Endometrium (tissue), 2 donors: Measurements from ENCODE around the gene TLNRD1.

ENCODE experiments used
- FAIRE-seq: peaks from 2 replicates; lab custom pipeline; 2012; peaks lifted over from hg19 to GRCh38; lab: Jason Lieb, UNC
- donor health status: control.
- donor health status: control.

TLNRD1 gene

GRCh38 chr15:81002331-81003096, 1.8 kb downstream of the TLNRD1 start:
- no peak for FAIRE-seq

GRCh38 chr15:81003097-81003350, 2.3 kb downstream of the TLNRD1 start:
- FAIRE-seq = no peak

- no peak for FAIRE-seq
Measured at GRCh38 chr15:81006124-81006523, 5.4 kb downstream of the TLNRD1 start.

GRCh38 chr15:81007428-81008064, 6.8 kb downstream of the TLNRD1 start:
- FAIRE-seq = no peak

GRCh38 chr15:81008312-81008711, 7.6 kb downstream of the TLNRD1 start:
- FAIRE-seq = no peak

- FAIRE-seq = no peak
Measured at GRCh38 chr15:81010086-81010485, 9.4 kb downstream of the TLNRD1 start.

GRCh38 chr15:81011593-81011992, 10.9 kb downstream of the TLNRD1 start:
- FAIRE-seq = no peak

- no peak for FAIRE-seq
Measured at GRCh38 chr15:81012588-81012987, 11.9 kb downstream of the TLNRD1 start.

- FAIRE-seq = no peak
Measured at GRCh38 chr15:81013396-81013929, 12.7 kb downstream of the TLNRD1 start.

- no peak for FAIRE-seq
Measured at GRCh38 chr15:81014446-81015093, 13.8 kb downstream of the TLNRD1 start.

- no peak for FAIRE-seq
Measured at GRCh38 chr15:81015621-81016488, 15.1 kb downstream of the TLNRD1 start.

- FAIRE-seq = no peak
Measured at GRCh38 chr15:81016489-81017068, 15.9 kb downstream of the TLNRD1 start.

- no peak for FAIRE-seq
Measured at GRCh38 chr15:81018197-81018596, 17.5 kb downstream of the TLNRD1 start.

GRCh38 chr15:81021321-81021720, 20.6 kb downstream of the TLNRD1 start:
- no peak for FAIRE-seq

GRCh38 chr15:81023483-81024264, 23.0 kb downstream of the TLNRD1 start:
- FAIRE-seq = no peak

GRCh38 chr15:81024265-81024872, 23.6 kb downstream of the TLNRD1 start:
- FAIRE-seq = no peak

- FAIRE-seq = no peak
Measured at GRCh38 chr15:81024936-81025335, 24.2 kb downstream of the TLNRD1 start.

GRCh38 chr15:81025721-81026370, 25.1 kb downstream of the TLNRD1 start:
- no peak for FAIRE-seq

- no peak for FAIRE-seq
Measured at GRCh38 chr15:81026836-81027599, 26.3 kb downstream of the TLNRD1 start.
